GM06990 (cell line): ENCODE results near the gene CST9.
A peak's percentile ranks its signal among the peaks of the same experiment; 100 is the strongest.
"Not testable (repeated sequence)": the region's sequence is repeated elsewhere in the genome, so short reads cannot be mapped to it uniquely, and the experiment has no call there.

Source experiments
- DNase-seq: peaks from one replicate; pipeline ENCODE4 v3.0.0-alpha.2; 2011; ENCODE audit not compliant: insufficient read length; ENCODE audit errors: extremely low read depth
- H3K27me3 ChIP-seq: replicated peaks from 2 replicates; pipeline ENCODE4 v1.6.0; 2011; ENCODE audit warnings: low read length; ENCODE audit not compliant: control insufficient read depth, insufficient read depth
- H3K36me3 ChIP-seq: 2 replicates; pipeline ENCODE4 v1.5.1; 2011; ENCODE audit warnings: low read length; ENCODE audit not compliant: control insufficient read depth, insufficient read depth
- H3K4me3 ChIP-seq: replicated peaks from 2 replicates; pipeline ENCODE4 v1.5.1; 2011; ENCODE audit warnings: low read depth, mild to moderate bottlenecking, control low read depth, low read length
- CTCF ChIP-seq: IDR thresholded peaks from 2 replicates; pipeline ENCODE4 v1.5.1; 2011; ENCODE audit warnings: low read length, control low read depth, mild to moderate bottlenecking, inconsistent platforms; ENCODE audit not compliant: insufficient read depth, poor library complexity, severe bottlenecking

The CST9 gene

DNA sequence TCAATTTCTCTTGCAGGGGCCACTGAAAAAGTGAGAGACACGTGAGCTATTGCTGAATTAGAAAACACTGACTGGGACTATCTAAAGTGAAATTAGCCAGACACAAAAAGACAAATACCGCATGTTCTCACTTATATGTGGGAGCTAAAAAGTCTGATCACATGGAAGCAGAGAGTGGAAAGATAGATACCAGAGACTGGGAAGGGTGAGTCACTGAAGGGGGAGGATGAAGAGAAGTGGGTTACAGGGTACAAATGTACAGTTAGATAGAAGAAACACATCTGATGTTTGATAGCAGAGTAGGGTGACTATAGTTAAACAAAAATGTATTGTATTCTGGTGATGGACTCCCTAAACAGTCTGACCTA is 18.6 kb upstream of the CST9 start:
- TF ChIP-seq CTCF = no peak
- no peak for DNase-seq
- Histone ChIP-seq H3K4me3 (no peak overlapping the region), H3K36me3 (no peaks in the 10 kb centered on the region), H3K27me3 (no peaks in the 10 kb centered on the region)

DNA sequence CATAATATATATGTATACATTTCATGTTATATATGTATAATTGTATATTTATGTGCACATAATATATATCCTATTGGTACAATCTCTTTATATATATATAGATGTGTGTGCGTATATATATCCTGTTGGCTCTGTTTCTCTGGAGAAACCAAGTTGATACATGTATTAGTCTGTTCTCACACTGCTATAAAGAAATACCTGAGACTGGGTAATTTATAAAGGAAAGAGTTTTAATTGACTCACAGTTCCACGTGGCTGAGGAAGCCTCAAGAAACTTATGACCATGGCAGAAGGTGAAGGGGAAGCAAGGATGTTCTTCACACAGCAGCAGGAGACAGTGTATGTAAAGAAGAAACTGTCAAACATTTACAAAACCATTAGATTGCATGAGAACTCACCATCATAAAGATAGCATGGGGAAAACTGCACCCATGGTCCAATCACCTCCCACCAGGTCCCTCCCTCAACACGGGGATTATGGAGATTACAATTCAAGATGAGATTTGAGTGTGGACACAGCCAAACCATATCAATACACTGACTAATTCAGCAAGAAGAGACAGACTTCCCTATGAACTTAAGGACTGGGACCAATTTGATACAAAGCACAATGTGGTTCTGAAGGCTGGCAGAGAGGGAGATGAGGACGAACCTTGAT is 18.1 kb upstream of the CST9 start:
- TF ChIP-seq CTCF = no peak
- Histone ChIP-seq H3K36me3 (no peaks in the 10 kb centered on the region), H3K4me3 (no peak overlapping the region), H3K27me3 (no peaks in the 10 kb centered on the region)
- no peak for DNase-seq

- DNase-seq = peak; percentile 47
- Histone ChIP-seq H3K36me3 (no peaks in the 10 kb centered on the region), H3K4me3 (no peak overlapping the region), H3K27me3 (no peaks in the 10 kb centered on the region)
- TF ChIP-seq CTCF = no peak
These were observed 17.2 kb upstream of the CST9 start for GRCh38 chr20:23622839-23623343.

DNA sequence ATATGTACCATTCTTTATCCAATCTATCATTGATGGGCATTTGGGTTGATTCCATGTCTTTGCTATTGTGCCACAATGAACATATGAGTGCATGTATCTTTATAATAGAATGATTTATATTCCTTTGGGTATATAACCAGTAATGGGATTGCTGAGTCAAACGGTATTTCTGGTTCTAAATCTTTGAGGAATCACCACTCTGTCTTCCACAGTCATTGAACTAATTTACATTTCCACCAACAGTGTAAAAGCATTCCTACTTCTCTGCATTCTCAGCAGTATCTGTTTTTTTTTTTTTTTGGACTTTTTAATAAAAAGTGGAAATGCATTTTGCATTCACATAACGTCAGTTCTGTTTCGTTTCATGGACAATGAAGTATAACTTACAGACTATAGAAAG is 16.7 kb upstream of the CST9 start:
- DNase-seq, H3K4me3 ChIP-seq, H3K36me3 ChIP-seq, H3K27me3 ChIP-seq: not testable (repeated sequence)

DNA sequence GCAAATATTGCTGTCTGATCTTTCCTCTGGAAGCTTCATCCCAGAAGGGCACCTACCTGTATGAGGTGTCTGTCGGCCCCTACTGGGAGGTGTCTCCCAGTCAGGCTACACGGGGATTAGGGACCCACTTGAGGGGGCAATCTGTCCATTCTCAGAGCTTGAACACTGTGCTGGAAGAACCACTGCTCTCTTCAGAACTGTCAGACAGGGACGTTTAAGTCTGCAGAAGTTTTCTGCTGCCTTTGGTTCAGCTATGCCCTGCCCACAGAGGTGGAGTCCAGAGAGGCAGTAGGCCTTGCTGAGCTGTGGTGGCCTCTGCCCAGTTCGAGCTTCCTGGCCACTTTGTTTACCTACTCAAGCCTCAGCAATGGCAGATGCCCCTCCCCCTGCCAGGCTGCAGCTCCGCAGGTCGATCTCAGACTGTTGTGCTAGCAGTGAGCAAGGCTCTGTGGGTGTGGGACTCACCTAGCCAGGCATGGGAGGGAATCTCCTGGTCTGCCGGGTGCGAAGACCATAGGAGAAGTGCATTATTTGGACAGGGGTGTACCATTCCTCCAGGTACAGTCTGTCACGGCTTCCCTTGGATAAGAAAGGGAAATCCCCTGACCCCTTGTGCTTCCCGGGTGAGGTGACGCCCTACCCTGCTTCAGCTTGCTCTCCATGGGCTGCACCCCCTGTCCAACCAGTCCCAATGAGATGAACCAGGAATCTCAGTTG is 15.1 kb upstream of the CST9 start:
- H3K4me3 ChIP-seq, H3K36me3 ChIP-seq, H3K27me3 ChIP-seq, DNase-seq: not testable (repeated sequence)

- no peak for TF ChIP-seq CTCF
- no peak for DNase-seq
- no peaks in the 10 kb centered on the region for H3K27me3 ChIP-seq
- H3K36me3 ChIP-seq = no peaks in the 10 kb centered on the region
- H3K4me3 ChIP-seq = no peak overlapping the region
These were observed 8.4 kb upstream of the CST9 start for GRCh38 chr20:23614163-23614562.

GRCh38 chr20:23613676-23614075 is 8.0 kb upstream of the CST9 start:
- no peaks in the 10 kb centered on the region for H3K27me3 ChIP-seq
- no peaks in the 10 kb centered on the region for H3K36me3 ChIP-seq
- no peak overlapping the region for H3K4me3 ChIP-seq
- no peak for TF ChIP-seq CTCF
- DNase-seq = no peak
